Colon (tissue), 2 donors: ENCODE data around the gene BLOC1S1.

Experiments used
- FAIRE-seq: peaks from 2 replicates; lab custom pipeline; 2012; peaks lifted over from hg19 to GRCh38; lab: Jason Lieb, UNC
- donor health status: control.
- donor health status: control.

Gene BLOC1S1

GRCh38 chr12:55715833-55716581 lies at the start of gene BLOC1S1:
BLOC1S1 (plus strand) TSS chr12:55716046; CDS start chr12:55716052, 6 bp downstream.
- no peak for FAIRE-seq

GRCh38 chr12:55666508-55666907 lies 49.3 kb upstream of the BLOC1S1 start:
- FAIRE-seq: no peak

- FAIRE-seq: no peak
Measured at GRCh38 chr12:55670276-55670675, 45.6 kb upstream of the BLOC1S1 start.

GRCh38 chr12:55671746-55672145 lies 44.1 kb upstream of the BLOC1S1 start:
- no peak for FAIRE-seq

- no peak for FAIRE-seq
Measured at GRCh38 chr12:55673638-55674037, 42.2 kb upstream of the BLOC1S1 start.

GRCh38 chr12:55675666-55676065 lies 40.2 kb upstream of the BLOC1S1 start:
- FAIRE-seq: no peak

GRCh38 chr12:55676707-55677106 lies 39.1 kb upstream of the BLOC1S1 start:
- no peak for FAIRE-seq

- no peak for FAIRE-seq
Measured at GRCh38 chr12:55679691-55680090, 36.2 kb upstream of the BLOC1S1 start.

GRCh38 chr12:55681142-55682077 lies 34.4 kb upstream of the BLOC1S1 start:
- FAIRE-seq: no peak

GRCh38 chr12:55682087-55682796 lies 33.6 kb upstream of the BLOC1S1 start:
- FAIRE-seq: no peak

GRCh38 chr12:55683676-55684075 lies 32.2 kb upstream of the BLOC1S1 start:
- no peak for FAIRE-seq

- FAIRE-seq: no peak
Measured at GRCh38 chr12:55684761-55685370, 31.0 kb upstream of the BLOC1S1 start.

- FAIRE-seq: no peak
Measured at GRCh38 chr12:55685671-55686070, 30.2 kb upstream of the BLOC1S1 start.

GRCh38 chr12:55686366-55687010 lies 29.4 kb upstream of the BLOC1S1 start:
- no peak for FAIRE-seq

- no peak for FAIRE-seq
Measured at GRCh38 chr12:55687746-55688145, 28.1 kb upstream of the BLOC1S1 start.

GRCh38 chr12:55688716-55689655 lies 26.9 kb upstream of the BLOC1S1 start:
- FAIRE-seq: no peak

- FAIRE-seq: no peak
Measured at GRCh38 chr12:55692631-55693322, 23.1 kb upstream of the BLOC1S1 start.

- no peak for FAIRE-seq
Measured at GRCh38 chr12:55693323-55694187, 22.3 kb upstream of the BLOC1S1 start.

GRCh38 chr12:55694188-55694515 lies 21.7 kb upstream of the BLOC1S1 start:
- FAIRE-seq: no peak
